GM19463 (cell line): ENCODE measurements around the gene LRR1.
A peak's percentile ranks its signal among the peaks of the same experiment; 100 is the strongest.
"Not testable (repeated sequence)": the region's sequence is repeated elsewhere in the genome, so short reads cannot be mapped to it uniquely, and the experiment has no call there.

ENCODE experiments used
- ATAC-seq: cut with Tn5 transposase; IDR thresholded peaks from one replicate; pipeline ENCODE4 v1.9.1; 2021; ENCODE audit warnings: mild to moderate bottlenecking, moderate library complexity; ENCODE audit not compliant: unreplicated experiment

LRR1 gene

DNA sequence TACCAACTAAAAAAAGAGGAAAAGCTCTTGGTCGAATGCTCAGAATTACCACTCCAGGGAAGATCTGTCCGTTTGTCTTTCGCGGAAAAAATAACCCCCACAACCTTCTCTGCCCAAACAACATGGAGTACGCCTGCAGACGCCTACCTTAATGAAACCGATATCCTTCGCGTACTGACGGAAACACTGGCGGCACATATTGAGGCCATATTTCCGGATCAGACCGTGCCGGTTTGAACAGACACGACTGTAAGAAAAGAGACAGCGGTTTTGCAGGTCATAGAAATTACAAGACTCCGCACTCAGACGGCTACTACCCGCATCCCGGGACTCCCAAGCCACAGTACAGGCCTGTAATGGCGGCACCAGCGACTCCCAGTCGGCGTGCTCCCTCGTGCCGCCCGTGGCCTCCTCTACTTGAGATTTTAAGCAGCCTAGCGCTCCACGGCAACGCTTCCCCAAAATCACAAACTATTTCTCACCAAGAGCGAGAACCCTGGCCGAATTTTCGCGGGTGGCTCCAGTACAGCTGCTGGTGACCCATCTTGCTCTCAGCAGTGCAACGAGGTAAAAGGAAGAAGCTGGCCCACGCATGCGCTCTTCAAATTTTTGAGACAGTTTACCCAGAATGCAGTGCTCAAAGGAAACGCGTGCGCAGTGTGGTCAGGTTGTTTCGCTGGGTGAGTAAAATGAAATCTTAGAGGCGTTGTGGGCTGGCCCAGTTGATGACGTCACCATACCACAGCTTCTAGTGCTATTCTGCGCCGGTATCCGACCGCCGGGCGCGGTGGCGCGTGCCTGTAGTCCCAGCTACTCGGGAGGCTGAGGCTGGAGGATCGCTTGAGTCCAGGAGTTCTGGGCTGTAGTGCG is 12.7 kb upstream of the LRR1 start, which contains the start of gene RPS29:
RPS29 (minus strand) TSS at position 578 of the 870 bp plus-strand sequence; CDS start at position 544, 34 bp downstream.
- peak; percentile 83 for ATAC-seq

DNA sequence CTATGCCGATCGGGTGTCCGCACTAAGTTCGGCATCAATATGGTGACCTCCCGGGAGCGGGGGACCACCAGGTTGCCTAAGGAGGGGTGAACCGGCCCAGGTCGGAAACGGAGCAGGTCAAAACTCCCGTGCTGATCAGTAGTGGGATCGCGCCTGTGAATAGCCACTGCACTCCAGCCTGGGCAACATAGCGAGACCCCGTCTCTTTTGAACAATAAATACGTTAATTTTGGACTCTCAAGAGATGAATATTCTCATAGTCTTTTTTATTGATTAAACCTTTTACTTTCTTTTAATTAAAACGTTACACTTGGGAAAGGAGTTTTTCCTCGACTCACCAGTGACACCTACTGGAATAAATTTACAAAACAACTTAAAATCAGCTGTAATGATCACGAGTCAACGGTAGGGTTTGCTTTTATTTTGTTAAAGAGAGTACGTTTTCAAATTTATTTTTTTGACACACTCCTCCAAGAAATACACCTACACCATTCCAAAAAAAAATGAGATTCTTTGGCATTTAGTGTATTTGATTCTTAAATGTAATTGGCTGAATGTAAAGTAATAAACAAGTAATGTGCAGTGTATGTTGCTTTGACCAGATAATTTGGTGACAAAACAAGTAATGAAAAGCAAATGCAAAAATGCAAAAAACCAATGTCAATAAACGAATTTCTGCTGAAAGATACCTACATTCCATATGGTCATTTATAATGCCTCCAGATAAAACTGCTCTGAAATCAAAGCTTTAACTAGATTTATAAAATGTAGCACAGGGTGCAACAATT is 11.9 kb upstream of the LRR1 start:
- ATAC-seq, result peak; percentile 17

DNA sequence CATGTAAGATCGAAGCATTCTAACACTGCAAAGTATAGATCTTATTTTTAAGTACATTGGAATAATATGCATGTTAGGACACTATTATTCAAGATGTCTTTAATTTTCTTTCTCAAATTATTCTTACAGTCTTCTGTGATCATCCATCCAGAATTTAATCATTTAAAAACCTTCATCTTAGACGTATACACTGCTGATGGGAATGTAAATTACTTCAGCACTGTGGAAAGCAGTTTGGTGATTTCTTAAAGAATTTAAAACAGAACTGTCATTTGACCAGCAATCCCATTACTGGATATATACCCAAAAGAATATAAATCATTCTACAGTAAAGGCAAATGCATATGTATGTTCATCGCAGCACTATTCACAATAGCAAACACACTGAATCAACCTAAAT is 9.4 kb upstream of the LRR1 start:
- ATAC-seq, result no peak

DNA sequence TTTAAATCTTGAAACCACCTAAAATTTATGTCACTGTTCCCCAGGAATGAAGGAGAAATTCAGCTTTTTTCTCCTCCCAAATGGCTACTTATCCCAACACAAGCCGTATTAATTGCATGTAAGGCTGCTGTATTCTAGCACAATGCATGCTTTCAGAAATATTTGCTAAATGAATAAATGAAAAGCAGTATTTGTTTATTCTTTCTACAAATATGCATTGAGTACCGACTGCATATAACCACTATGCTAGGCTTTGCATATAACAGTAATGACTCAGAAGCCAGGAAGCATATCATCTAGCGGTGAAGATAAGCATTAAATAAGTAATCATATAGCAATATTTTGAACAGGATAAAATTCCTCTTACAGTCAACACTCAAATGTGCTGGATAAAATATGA is 5.7 kb upstream of the LRR1 start:
- ATAC-seq, result no peak

DNA sequence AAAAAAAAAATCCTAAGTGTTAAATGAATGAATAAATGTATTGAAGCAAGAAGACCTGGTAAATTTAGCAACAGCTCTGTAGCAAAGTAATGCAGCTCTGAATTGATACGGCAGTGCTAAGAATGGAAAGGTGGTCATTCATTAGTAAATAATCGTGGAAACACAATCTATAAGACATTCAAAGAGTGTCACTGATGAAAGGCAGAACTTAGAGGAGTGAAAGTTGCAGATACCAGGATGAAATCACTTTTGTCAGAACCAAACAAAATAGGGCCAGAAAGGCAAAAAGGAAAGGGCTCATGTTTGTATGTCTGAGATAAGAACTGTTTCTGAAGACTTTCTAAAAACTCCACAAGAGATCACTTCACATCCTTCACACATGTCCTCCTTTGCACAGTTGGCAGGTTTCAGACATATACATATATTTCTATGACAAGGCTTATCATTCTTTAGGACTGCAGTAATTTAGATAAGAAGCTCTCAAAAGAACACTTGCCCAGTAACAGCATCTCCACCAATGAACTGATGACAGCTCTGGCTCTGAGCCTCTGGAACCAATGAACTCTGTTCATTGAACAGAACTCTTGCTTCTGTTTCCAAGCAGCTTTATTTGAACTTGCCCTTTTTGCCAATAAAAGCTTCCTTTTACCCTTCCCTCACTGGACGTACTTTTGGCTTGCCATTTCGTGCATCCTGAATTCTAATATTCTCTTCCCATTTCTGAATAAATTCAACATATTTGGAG is 4.2 kb upstream of the LRR1 start:
- ATAC-seq, result no peak

DNA sequence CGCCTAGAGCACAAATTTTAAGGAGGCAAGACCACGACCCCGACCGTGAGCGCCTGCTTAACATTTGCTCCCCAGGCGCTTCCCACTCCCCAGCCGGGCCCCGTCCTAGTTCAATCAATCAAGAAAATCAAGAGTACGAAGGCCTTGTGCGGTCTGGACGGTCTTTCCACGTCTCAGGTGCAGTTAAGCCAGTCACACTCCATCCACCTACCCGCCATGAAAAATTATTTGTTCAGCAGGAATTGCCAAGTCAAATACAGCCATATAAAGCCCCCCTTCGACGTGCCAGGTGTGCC is 603 bp upstream of the LRR1 start:
- peak; percentile 0 for ATAC-seq

DNA sequence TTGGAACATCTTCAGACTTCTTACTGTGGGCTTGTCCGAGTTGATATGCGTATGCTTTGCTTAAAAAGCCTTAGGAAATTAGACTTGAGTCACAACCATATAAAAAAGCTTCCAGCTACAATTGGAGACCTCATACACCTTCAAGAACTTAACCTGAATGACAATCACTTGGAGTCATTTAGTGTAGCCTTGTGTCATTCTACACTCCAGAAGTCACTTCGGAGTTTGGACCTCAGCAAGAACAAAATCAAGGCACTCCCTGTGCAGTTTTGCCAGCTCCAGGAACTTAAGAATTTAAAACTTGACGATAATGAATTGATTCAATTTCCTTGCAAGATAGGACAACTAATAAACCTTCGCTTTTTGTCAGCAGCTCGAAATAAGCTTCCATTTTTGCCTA is 8.8 kb downstream of the LRR1 start:
- ATAC-seq, result no peak

DNA sequence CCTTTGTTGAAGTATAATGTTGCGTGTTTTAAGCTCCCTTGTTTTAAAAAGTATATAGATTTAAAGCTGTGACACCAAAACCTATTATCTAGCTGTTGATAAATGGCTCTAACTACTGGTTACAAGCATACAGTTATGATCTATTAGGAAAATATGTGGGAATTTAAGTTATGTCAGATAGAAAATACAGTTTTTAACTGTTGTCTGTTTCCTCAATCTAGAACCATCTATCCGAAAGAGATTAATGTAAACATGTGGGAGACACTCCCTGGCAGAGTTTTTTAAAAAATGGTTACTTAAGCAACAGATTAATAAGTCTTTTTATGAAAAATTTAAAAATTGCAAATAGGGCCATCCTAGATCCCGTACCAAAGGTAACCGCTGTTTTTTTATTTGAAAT is 13.5 kb downstream of the LRR1 start:
- no peak for ATAC-seq

DNA sequence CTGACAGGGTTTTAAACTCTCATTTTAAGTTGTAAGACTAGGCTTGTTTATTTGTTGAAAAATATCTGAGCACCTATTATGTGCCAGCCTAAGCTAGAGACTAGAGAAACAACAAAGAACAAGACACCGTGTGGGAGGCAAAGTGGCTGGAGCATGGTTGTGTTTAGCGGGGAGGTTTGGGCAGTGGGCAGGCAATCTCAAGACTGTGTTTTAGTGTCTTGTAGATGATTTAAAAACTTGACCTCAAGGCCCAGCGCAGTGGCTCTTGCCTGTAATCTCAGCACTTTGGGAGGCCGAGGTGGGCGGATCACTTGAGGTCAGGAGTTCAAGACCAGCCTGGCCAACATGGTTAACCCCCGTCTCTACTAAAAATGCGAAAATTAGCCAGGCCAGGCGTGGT is 13.9 kb downstream of the LRR1 start:
- ATAC-seq, result no peak

DNA sequence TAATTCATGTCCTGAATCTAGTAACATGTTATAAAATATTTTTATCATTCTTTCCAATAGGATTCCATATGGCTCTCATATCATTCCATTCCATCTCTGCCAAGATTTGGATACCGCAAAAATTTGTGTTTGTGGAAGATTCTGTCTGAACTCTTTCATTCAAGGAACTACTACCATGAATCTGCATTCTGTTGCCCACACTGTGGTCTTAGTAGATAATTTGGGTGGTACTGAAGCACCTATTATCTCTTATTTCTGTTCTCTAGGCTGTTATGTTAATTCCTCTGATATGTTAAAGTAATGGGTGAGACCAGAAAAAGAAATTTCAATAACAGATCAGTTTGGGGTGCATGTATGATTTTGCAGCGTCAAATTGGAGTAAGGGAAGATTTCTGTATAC is 15.5 kb downstream of the LRR1 start:
- no peak for ATAC-seq

DNA sequence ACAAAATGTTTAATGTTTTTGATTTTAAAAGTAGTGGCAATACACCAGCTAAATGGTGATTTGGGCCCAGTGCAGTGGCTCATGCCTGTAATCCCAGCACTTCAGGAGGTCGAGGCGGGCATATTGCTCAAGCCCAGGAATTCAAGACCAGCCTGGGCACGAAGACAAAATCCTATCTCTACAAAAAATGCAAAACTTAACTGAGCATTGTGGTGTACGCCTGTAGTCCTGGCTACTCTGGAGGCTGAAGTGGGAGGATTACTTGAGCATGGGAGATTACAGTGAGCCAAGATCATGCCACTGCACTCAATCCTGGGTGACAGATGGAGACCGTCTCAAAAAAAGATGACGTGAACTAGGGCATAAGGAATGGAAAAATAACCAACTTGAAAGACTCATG is 17.0 kb downstream of the LRR1 start:
- no peak for ATAC-seq

DNA sequence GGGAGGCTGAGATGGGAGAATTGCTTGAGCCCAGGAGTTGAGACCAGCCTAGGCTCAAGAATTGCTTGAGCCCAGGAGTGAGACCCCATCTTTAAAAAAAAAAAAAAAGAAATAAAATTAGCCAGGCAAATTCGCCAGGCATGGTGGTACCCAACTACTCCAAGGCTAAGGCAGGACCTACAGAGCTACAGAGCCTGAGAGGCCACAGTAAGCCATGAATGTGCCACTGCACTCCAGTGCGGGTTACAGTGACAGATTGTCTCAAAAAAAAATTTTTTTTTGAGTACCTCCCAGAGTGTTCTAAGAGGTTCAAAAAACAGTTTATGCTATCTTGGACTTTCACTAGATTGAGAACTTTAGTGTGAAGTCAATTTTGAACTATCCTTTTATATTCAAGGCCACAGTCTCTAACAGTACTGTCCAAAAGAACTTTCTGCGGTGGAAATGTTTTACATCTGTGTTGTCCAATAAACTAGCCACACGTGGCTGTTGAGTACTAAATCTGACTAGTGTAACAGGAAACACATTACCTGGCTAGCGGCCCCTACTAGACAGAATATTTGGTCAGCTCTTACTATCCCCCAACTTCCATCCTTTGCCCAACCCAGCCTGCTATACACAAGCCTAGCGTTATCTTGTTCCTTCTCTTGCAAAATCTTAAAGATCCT is 19.2 kb downstream of the LRR1 start:
- ATAC-seq, result no peak

DNA sequence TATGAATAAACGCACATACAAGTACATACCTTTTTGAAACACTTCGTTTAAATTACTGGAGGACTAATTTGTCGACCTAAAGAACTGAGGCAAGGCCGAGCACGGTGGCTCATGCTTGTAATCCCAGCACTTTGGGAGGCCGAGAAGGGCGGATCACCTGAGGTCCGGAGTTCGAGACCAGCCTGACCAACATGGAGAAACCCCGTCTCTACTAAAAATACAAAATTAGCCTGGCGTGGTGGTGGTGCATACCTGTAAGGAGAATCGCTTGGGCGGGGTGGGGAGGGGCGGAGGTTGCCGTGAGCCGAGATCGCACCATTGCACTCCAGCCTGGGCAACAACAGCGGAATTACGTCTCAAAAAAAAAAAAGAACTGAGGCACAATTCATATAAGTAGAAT is 20.5 kb downstream of the LRR1 start:
- ATAC-seq, result not testable (repeated sequence)

DNA sequence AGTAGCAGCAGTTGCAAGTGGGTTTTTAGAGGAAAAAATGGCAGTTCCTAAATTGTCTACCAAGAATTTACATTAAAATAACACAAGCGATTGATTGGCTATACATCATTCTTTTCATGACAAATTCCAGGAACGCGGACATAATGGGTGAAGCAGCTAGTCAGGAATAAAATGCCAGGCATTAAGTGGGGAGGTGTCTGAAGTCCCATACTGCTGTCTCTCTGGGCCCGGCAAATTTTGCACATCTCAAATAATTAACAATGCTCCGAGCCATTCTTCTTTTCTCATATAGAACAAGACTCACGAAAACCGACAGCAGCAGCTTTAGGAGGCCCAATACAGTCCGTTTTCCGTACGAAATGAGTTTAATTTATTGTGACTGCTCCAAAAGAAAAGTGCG is 21.0 kb downstream of the LRR1 start:
- ATAC-seq, result no peak

DNA sequence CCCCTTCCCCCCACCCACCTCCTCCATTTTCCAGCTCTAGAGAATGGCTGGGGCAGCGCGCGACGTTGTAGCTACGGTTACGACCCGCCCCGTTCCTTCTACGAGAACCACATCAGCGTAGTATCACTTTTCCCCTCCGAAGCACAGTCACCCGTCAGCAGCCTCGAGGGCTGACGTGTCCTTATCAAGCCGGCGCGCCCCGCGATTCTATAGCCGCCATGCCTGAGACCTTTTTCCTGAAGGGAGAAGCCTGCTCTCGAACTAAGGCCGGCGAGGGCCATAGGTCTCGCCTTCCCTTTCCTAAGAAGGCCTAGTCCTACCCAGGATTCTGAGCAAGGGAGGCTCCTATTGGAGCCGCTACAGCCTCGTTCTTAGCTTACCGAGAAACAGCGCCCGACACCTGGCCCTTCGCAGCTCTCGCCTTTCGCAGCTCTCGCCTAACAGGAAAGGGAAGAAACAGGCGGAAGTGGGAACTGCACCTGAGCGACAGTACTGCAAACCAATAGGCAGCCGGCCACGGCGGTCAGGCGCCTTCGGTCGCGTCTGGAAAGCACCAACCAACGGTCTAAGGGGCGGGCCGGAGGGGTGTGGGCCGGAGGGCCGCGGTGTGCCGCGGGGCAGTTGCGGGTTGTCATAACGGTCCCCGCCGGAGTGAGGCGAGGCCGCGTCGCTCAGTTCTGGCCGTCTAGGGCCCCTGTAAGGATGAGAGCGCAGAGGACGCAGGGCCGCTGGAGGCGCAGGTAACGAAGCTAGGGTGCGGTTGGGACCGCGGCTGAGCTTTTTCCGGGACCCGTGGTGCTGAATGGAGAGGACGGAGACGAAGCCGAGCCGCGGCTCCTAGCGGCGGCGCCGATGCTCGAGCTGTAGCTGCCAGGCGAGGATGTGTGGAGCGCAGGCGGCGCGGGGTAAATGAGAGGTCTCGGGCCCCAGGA is 21.7 kb downstream of the LRR1 start, which contains the start of the genes MGAT2 and RPL36AL:
MGAT2 (plus strand) TSS at position 618 of the 932 bp plus-strand sequence. CDS start 470 bp downstream, outside the sequence.
RPL36AL (minus strand) TSS at position 445 of the 932 bp plus-strand sequence. CDS start 1,522 bp downstream, outside the sequence.
- ATAC-seq, result peak; percentile 92

DNA sequence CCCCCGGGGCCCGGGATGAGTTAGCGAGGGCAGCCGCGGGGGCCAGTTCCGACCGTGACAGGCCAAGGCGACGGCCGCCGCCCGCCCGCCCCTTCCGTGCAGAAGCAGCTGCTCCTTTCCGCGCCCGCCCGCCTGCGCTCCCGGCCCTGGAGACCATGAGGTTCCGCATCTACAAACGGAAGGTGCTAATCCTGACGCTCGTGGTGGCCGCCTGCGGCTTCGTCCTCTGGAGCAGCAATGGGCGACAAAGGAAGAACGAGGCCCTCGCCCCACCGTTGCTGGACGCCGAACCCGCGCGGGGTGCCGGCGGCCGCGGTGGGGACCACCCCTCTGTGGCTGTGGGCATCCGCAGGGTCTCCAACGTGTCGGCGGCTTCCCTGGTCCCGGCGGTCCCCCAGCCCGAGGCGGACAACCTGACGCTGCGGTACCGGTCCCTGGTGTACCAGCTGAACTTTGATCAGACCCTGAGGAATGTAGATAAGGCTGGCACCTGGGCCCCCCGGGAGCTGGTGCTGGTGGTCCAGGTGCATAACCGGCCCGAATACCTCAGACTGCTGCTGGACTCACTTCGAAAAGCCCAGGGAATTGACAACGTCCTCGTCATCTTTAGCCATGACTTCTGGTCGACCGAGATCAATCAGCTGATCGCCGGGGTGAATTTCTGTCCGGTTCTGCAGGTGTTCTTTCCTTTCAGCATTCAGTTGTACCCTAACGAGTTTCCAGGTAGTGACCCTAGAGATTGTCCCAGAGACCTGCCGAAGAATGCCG is 22.6 kb downstream of the LRR1 start:
- ATAC-seq, result peak; percentile 32

DNA sequence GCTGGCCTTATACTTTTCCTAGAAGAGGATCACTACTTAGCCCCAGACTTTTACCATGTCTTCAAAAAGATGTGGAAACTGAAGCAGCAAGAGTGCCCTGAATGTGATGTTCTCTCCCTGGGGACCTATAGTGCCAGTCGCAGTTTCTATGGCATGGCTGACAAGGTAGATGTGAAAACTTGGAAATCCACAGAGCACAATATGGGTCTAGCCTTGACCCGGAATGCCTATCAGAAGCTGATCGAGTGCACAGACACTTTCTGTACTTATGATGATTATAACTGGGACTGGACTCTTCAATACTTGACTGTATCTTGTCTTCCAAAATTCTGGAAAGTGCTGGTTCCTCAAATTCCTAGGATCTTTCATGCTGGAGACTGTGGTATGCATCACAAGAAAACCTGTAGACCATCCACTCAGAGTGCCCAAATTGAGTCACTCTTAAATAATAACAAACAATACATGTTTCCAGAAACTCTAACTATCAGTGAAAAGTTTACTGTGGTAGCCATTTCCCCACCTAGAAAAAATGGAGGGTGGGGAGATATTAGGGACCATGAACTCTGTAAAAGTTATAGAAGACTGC is 23.4 kb downstream of the LRR1 start:
- ATAC-seq, result no peak

DNA sequence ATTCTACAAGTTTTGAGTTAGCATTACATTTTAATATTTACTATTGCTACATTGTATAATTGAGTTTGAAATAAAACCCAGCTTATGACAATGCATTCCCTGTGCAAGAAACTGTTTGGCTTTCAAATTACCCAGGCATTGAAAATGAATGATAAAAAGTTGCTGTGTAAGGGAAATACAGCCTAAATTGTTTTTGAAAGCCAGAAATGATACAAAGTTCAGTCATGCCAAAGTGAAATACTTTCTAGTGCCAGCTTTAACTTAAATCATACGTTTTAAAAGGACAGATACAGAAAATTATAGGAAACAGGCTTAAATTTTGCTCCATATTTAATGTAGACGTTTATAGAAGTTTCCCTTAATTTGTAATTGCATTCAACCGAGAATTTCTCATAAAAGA is 24.6 kb downstream of the LRR1 start:
- ATAC-seq, result no peak
